ENCODE measurements around the gene MYBPHL.
A peak's percentile ranks its signal among the peaks of the same experiment; 100 is the strongest.

Gene MYBPHL

DNA sequence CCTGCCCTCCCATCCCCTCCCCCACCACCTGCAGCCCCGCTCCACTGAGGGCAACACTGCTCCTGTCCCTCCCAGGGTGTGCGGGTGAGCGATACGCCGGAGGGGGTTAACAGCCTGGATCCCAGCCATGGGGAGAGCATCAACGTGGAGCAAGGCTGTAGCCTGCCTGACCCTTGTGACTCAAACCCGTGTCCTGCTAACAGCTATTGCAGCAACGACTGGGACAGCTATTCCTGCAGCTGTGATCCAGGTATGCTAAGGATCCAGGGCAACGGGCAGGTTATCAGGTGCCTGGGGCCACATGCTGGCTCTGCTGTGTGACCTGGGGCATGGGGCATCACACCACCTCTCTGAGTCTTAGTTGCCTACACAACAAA, 42.4 kb downstream of the MYBPHL start:
- Histone ChIP-seq H3K27me3 (replicated peaks; ENCODE audit: control insufficient read depth, insufficient read depth, low read length) (no peaks in the 10 kb centered on the region), H3K4me3 (replicated peaks; ENCODE audit: low read depth, low read length) (no peak overlapping the region), H3K36me3 (ENCODE audit: control insufficient read depth, insufficient read depth, low read length) (no peaks in the 10 kb centered on the region)
- DNase-seq (ENCODE audit: extremely low read depth, insufficient read length) = peak; percentile 1
- TF ChIP-seq, protein P1, sequence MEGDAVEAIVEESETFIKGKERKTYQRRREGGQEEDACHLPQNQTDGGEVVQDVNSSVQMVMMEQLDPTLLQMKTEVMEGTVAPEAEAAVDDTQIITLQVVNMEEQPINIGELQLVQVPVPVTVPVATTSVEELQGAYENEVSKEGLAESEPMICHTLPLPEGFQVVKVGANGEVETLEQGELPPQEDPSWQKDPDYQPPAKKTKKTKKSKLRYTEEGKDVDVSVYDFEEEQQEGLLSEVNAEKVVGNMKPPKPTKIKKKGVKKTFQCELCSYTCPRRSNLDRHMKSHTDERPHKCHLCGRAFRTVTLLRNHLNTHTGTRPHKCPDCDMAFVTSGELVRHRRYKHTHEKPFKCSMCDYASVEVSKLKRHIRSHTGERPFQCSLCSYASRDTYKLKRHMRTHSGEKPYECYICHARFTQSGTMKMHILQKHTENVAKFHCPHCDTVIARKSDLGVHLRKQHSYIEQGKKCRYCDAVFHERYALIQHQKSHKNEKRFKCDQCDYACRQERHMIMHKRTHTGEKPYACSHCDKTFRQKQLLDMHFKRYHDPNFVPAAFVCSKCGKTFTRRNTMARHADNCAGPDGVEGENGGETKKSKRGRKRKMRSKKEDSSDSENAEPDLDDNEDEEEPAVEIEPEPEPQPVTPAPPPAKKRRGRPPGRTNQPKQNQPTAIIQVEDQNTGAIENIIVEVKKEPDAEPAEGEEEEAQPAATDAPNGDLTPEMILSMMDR (IDR thresholded peaks at IDR 0.05; ENCODE audit: insufficient read depth, low read length, poor library complexity, severe bottlenecking) = no peak

GRCh38 chr1:109263597-109264378, 43.0 kb downstream of the MYBPHL start:
- DNase-seq (ENCODE audit: extremely low read depth, insufficient read length) = peak; percentile 69
- no peaks in the 10 kb centered on the region for H3K36me3 ChIP-seq (ENCODE audit: control insufficient read depth, insufficient read depth, low read length)
- no peaks in the 10 kb centered on the region for H3K27me3 ChIP-seq (replicated peaks; ENCODE audit: control insufficient read depth, insufficient read depth, low read length)

GRCh38 chr1:109263234-109263596, 43.6 kb downstream of the MYBPHL start:
- no peaks in the 10 kb centered on the region for H3K36me3 ChIP-seq (ENCODE audit: control insufficient read depth, insufficient read depth, low read length)
- no peak for DNase-seq (ENCODE audit: extremely low read depth, insufficient read length)
- no peak overlapping the region for H3K4me3 ChIP-seq (replicated peaks; ENCODE audit: low read depth, low read length)
- TF ChIP-seq, protein P1 (IDR thresholded peaks at IDR 0.05; ENCODE audit: insufficient read depth, low read length, poor library complexity, severe bottlenecking) = no peak
- H3K27me3 ChIP-seq (replicated peaks; ENCODE audit: control insufficient read depth, insufficient read depth, low read length) = no peaks in the 10 kb centered on the region

More at GRCh38 chr1:109263597-109264378, 43.0 kb downstream of the MYBPHL start:
- TF ChIP-seq, protein P1 (IDR thresholded peaks at IDR 0.05; ENCODE audit: insufficient read depth, low read length, poor library complexity, severe bottlenecking) = peak; percentile 97
- no peak overlapping the region for H3K4me3 ChIP-seq (replicated peaks; ENCODE audit: low read depth, low read length)

DNA sequence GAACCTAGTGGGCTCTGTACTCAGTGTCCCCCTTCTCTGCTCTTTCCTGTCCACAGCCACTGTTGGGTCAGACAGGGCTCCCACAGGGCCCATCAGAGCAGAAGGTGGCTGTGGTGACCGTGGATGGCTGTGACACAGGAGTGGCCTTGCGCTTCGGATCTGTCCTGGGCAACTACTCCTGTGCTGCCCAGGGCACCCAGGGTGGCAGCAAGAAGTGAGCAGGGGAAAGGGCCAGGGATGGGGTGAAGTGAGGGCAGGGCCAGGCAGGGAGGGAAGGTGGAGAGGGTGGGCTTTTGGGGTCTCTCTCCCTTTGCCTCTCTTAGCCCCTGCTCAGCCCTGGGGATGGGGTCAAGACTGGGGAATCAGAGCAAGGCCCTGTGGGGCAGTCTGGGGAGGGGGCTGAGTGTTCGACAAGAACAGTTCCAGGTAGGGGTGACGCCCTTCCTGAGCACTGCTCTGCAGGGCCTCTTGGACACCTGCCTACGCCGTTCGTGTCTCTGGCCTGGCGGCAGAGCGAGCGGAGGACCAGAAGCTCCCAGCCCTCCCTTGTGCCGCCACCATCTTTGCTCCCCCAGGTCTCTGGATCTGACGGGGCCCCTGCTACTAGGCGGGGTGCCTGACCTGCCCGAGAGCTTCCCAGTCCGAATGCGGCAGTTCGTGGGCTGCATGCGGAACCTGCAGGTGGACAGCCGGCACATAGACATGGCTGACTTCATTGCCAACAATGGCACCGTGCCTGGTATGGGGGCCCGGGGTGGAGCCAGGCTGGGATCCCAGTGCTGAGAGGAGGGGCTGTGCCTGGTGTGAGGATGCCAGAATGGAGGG, 44.4 kb downstream of the MYBPHL start:
- DNase-seq (ENCODE audit: extremely low read depth, insufficient read length) = no peak
- no peaks in the 10 kb centered on the region for H3K36me3 ChIP-seq (ENCODE audit: control insufficient read depth, insufficient read depth, low read length)

GRCh38 chr1:109261578-109261977, 45.2 kb downstream of the MYBPHL start:
- no peaks in the 10 kb centered on the region for H3K27me3 ChIP-seq (replicated peaks; ENCODE audit: control insufficient read depth, insufficient read depth, low read length)
- no peaks in the 10 kb centered on the region for H3K36me3 ChIP-seq (ENCODE audit: control insufficient read depth, insufficient read depth, low read length)
- no peak for DNase-seq (ENCODE audit: extremely low read depth, insufficient read length)
- TF ChIP-seq, protein P1 (IDR thresholded peaks at IDR 0.05; ENCODE audit: insufficient read depth, low read length, poor library complexity, severe bottlenecking) = no peak
- no peak overlapping the region for H3K4me3 ChIP-seq (replicated peaks; ENCODE audit: low read depth, low read length)

More for the DNA sequence above, 44.4 kb downstream of the MYBPHL start:
- TF ChIP-seq, protein P1 (IDR thresholded peaks at IDR 0.05; ENCODE audit: insufficient read depth, low read length, poor library complexity, severe bottlenecking) = no peak
- no peaks in the 10 kb centered on the region for H3K27me3 ChIP-seq (replicated peaks; ENCODE audit: control insufficient read depth, insufficient read depth, low read length)
- H3K4me3 ChIP-seq (replicated peaks; ENCODE audit: low read depth, low read length) = no peak overlapping the region
